ENCODE data around the gene CSAD. TPM values are rescaled to one million over a fixed set of nuclear protein-coding genes. Genes with fewer than 3 reads are reported as not detected.

CSAD gene
- polyA plus RNA-seq, 1 donor, result 60.0 TPM

DNA sequence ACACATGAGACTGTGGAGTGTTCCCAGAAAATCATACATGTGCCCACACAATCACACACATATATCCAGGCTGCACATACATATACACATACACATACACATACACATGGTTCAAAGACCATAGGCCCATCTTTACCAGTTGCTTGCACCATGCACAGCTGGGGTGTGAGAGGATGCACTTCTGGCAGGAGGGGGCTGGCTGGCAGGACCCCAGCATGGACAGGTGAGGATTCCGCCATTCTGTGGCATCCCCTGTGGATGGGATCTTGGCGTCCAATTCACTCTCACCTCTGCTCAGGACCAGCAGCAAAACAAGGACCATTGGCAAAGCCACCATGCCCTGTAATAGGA, 19.4 kb upstream of the CSAD start:
- Histone ChIP-seq H3K9me3 (ENCODE audit: control insufficient read depth, low read depth, low read length) (peaks cover 4% of the 10 kb centered on the region), H3K4me1 (ENCODE audit: control insufficient read depth, insufficient read depth, low read length) (peaks cover 4% of the 10 kb centered on the region), H3K27ac (ENCODE audit: low read length) (no peak overlapping the region), H3K4me3 (ENCODE audit: low read length) (no peak overlapping the region), H3K36me3 (ENCODE audit: control insufficient read depth, insufficient read depth, low read length) (no peaks in the 10 kb centered on the region), H3K27me3 (ENCODE audit: control insufficient read depth, insufficient read depth, low read length) (peaks cover 5% of the 10 kb centered on the region)
- no peak for DNase-seq
- no CpG with 5 or more reads among the region's 2 CpGs for WGBS (ENCODE audit: insufficient coverage, low lambda C conversion rate)

- WGBS (ENCODE audit: insufficient coverage, low lambda C conversion rate), result 86% methylated on average over 1 of the region's 3 CpGs
Measured at GRCh38 chr12:53199700-53200099, 19.0 kb upstream of the CSAD start.

GRCh38 chr12:53198486-53199110, 17.9 kb upstream of the CSAD start:
- no peak overlapping the region for H3K27ac ChIP-seq (ENCODE audit: low read length)
- H3K9me3 ChIP-seq (ENCODE audit: control insufficient read depth, low read depth, low read length), result peaks cover 4% of the 10 kb centered on the region
- H3K36me3 ChIP-seq (ENCODE audit: control insufficient read depth, insufficient read depth, low read length), result no peaks in the 10 kb centered on the region
- H3K4me3 ChIP-seq (ENCODE audit: low read length), result no peak overlapping the region
- no peak for DNase-seq
- peaks cover 5% of the 10 kb centered on the region for H3K27me3 ChIP-seq (ENCODE audit: control insufficient read depth, insufficient read depth, low read length)
- H3K4me1 ChIP-seq (ENCODE audit: control insufficient read depth, insufficient read depth, low read length), result peaks cover 4% of the 10 kb centered on the region
- WGBS (ENCODE audit: insufficient coverage, low lambda C conversion rate), result no CpG with 5 or more reads among the region's 5 CpGs

More at GRCh38 chr12:53199700-53200099, 19.0 kb upstream of the CSAD start:
- no peak overlapping the region for H3K27ac ChIP-seq (ENCODE audit: low read length)
- no peak overlapping the region for H3K4me3 ChIP-seq (ENCODE audit: low read length)
- H3K4me1 ChIP-seq (ENCODE audit: control insufficient read depth, insufficient read depth, low read length), result peaks cover 4% of the 10 kb centered on the region
- no peaks in the 10 kb centered on the region for H3K36me3 ChIP-seq (ENCODE audit: control insufficient read depth, insufficient read depth, low read length)
- no peak for DNase-seq
- H3K27me3 ChIP-seq (ENCODE audit: control insufficient read depth, insufficient read depth, low read length), result peaks cover 5% of the 10 kb centered on the region
- H3K9me3 ChIP-seq (ENCODE audit: control insufficient read depth, low read depth, low read length), result peaks cover 4% of the 10 kb centered on the region

DNA sequence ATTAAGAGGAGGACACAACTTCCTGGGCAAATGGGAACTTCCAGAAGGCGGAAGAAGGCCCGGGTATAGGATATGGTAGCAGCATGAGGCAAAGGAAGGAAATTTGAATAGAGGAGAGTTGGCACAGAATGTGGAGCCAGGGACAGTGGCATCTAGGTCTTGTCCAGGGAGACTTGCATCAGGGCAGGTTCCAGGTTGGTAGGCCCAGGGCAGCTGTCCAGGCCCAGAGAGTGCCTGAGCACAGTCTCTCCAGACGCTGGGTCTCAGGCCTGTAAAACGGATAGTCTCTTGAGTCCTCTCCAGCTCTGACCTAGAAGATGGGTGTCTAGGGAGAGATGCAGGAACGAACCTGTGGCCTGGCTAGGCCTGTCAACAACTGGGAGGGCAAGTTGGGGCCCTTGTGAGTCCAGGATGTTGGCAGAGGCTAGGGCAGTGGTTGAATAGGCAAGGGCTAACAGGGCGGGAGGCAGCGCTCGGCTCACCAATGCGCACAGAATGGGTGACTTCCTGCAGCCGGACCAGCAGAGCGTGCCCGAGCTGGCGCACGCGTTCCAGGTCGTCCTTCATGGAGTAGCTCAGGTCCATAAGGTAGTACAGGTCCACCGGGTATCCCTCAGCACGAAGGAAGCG, 16.4 kb upstream of the CSAD start:
- WGBS (ENCODE audit: insufficient coverage, low lambda C conversion rate), result 80% methylated on average over 3 of the region's 19 CpGs
- H3K4me3 ChIP-seq (ENCODE audit: low read length), result no peak overlapping the region
- peaks cover 5% of the 10 kb centered on the region for H3K27me3 ChIP-seq (ENCODE audit: control insufficient read depth, insufficient read depth, low read length)
- peaks cover 4% of the 10 kb centered on the region for H3K4me1 ChIP-seq (ENCODE audit: control insufficient read depth, insufficient read depth, low read length)
- peaks cover 6% of the 10 kb centered on the region for H3K36me3 ChIP-seq (ENCODE audit: control insufficient read depth, insufficient read depth, low read length)
- H3K9me3 ChIP-seq (ENCODE audit: control insufficient read depth, low read depth, low read length), result peaks cover 4% of the 10 kb centered on the region
- H3K27ac ChIP-seq (ENCODE audit: low read length), result no peak overlapping the region
- no peak for DNase-seq

DNA sequence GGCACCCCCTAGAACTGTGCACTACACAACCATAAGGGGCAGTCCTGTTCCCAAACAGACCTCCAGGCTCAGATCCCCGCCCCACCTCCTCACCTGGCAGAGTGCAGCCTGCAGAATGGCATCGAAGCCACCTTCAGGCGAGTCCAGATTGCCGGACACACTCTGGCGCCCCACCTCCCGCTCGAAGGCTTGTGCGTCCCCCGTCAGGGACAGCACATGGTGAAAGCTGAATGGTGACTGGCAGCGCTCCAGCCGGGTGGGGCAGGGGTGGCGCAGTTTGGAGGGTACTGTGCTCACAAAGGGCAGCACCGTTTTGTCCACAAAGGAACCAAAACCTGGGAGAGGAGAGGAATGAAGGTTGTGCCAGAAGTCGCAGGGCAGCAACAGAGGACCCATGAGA, 15.8 kb upstream of the CSAD start:
- no CpG with 5 or more reads among the region's 14 CpGs for WGBS (ENCODE audit: insufficient coverage, low lambda C conversion rate)

GRCh38 chr12:53195516-53196420, 15.0 kb upstream of the CSAD start:
- 57% methylated on average over 1 of the region's 10 CpGs for WGBS (ENCODE audit: insufficient coverage, low lambda C conversion rate)
- Histone ChIP-seq H3K27me3 (ENCODE audit: control insufficient read depth, insufficient read depth, low read length) (peaks cover 5% of the 10 kb centered on the region), H3K36me3 (ENCODE audit: control insufficient read depth, insufficient read depth, low read length) (peaks cover 14% of the 10 kb centered on the region), H3K4me3 (ENCODE audit: low read length) (no peak overlapping the region), H3K4me1 (ENCODE audit: control insufficient read depth, insufficient read depth, low read length) (no peaks in the 10 kb centered on the region), H3K9me3 (ENCODE audit: control insufficient read depth, low read depth, low read length) (peaks cover 4% of the 10 kb centered on the region), H3K27ac (ENCODE audit: low read length) (no peak overlapping the region)
- DNase-seq, result no peak

More for the DNA sequence above, 15.8 kb upstream of the CSAD start:
- Histone ChIP-seq H3K27me3 (ENCODE audit: control insufficient read depth, insufficient read depth, low read length) (peaks cover 5% of the 10 kb centered on the region), H3K9me3 (ENCODE audit: control insufficient read depth, low read depth, low read length) (peaks cover 4% of the 10 kb centered on the region), H3K36me3 (ENCODE audit: control insufficient read depth, insufficient read depth, low read length) (peaks cover 8% of the 10 kb centered on the region), H3K27ac (ENCODE audit: low read length) (no peak overlapping the region), H3K4me1 (ENCODE audit: control insufficient read depth, insufficient read depth, low read length) (peaks cover 2% of the 10 kb centered on the region), H3K4me3 (ENCODE audit: low read length) (no peak overlapping the region)
- no peak for DNase-seq

- H3K4me3 ChIP-seq (ENCODE audit: low read length), result no peak overlapping the region
- H3K27ac ChIP-seq (ENCODE audit: low read length), result no peak overlapping the region
- peaks cover 5% of the 10 kb centered on the region for H3K4me1 ChIP-seq (ENCODE audit: control insufficient read depth, insufficient read depth, low read length)
- H3K9me3 ChIP-seq (ENCODE audit: control insufficient read depth, low read depth, low read length), result peaks cover 4% of the 10 kb centered on the region
- DNase-seq, result no peak
- peaks cover 5% of the 10 kb centered on the region for H3K27me3 ChIP-seq (ENCODE audit: control insufficient read depth, insufficient read depth, low read length)
- WGBS (ENCODE audit: insufficient coverage, low lambda C conversion rate), result no CpG with 5 or more reads among the region's 1 CpG
- H3K36me3 ChIP-seq (ENCODE audit: control insufficient read depth, insufficient read depth, low read length), result peaks cover 15% of the 10 kb centered on the region
Measured at GRCh38 chr12:53194973-53195372, 14.2 kb upstream of the CSAD start.

- Histone ChIP-seq H3K27ac (ENCODE audit: low read length) (no peak overlapping the region), H3K9me3 (ENCODE audit: control insufficient read depth, low read depth, low read length) (peaks cover 4% of the 10 kb centered on the region), H3K4me3 (ENCODE audit: low read length) (no peak overlapping the region), H3K27me3 (ENCODE audit: control insufficient read depth, insufficient read depth, low read length) (peaks cover 5% of the 10 kb centered on the region), H3K36me3 (ENCODE audit: control insufficient read depth, insufficient read depth, low read length) (peaks cover 18% of the 10 kb centered on the region), H3K4me1 (ENCODE audit: control insufficient read depth, insufficient read depth, low read length) (peaks cover 6% of the 10 kb centered on the region)
- whole genome bisulfite sequencing (ENCODE audit: insufficient coverage, low lambda C conversion rate), result 60% methylated on average over 3 of the region's 11 CpGs
- DNase-seq, result no peak
Measured at GRCh38 chr12:53193985-53194716, 13.4 kb upstream of the CSAD start.

DNA sequence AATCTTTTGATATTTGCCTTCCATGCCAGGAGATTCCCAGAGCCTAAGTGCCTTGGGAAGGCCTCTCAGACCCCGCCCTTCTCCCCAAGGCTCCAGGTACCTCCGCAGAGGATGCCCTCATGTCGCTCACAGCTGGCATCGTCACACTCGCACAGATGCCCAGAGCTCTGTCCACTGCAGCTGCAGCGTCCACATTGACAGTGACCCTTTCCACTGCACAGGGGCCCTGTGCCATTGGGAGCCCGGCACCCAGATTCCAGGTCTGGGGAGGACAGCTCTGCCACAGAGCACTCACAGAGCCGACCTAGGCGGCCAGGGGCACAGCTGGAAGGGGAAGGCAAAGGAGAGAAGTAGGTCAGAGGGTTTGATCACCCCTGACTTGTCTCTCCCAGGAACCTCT, 12.3 kb upstream of the CSAD start:
- no peak for DNase-seq
- WGBS (ENCODE audit: insufficient coverage, low lambda C conversion rate), result no CpG with 5 or more reads among the region's 9 CpGs
- H3K4me3 ChIP-seq (ENCODE audit: low read length), result no peak overlapping the region
- peaks cover 29% of the 10 kb centered on the region for H3K36me3 ChIP-seq (ENCODE audit: control insufficient read depth, insufficient read depth, low read length)
- peaks cover 3% of the 10 kb centered on the region for H3K27me3 ChIP-seq (ENCODE audit: control insufficient read depth, insufficient read depth, low read length)
- no peak overlapping the region for H3K27ac ChIP-seq (ENCODE audit: low read length)
- peaks cover 6% of the 10 kb centered on the region for H3K4me1 ChIP-seq (ENCODE audit: control insufficient read depth, insufficient read depth, low read length)
- peaks cover 4% of the 10 kb centered on the region for H3K9me3 ChIP-seq (ENCODE audit: control insufficient read depth, low read depth, low read length)

- Histone ChIP-seq H3K27me3 (ENCODE audit: control insufficient read depth, insufficient read depth, low read length) (no peaks in the 10 kb centered on the region), H3K36me3 (ENCODE audit: control insufficient read depth, insufficient read depth, low read length) (peaks cover 34% of the 10 kb centered on the region), H3K27ac (ENCODE audit: low read length) (no peak overlapping the region), H3K9me3 (ENCODE audit: control insufficient read depth, low read depth, low read length) (peaks cover 3% of the 10 kb centered on the region), H3K4me3 (ENCODE audit: low read length) (no peak overlapping the region), H3K4me1 (ENCODE audit: control insufficient read depth, insufficient read depth, low read length) (peaks cover 6% of the 10 kb centered on the region)
- no CpG with 5 or more reads among the region's 14 CpGs for WGBS (ENCODE audit: insufficient coverage, low lambda C conversion rate)
- no peak for DNase-seq
Measured at GRCh38 chr12:53192531-53193021, 11.9 kb upstream of the CSAD start.

Data from large intestine (tissue), 3 donors.